Fibroblast of lung (primary cell): ENCODE results near the gene ARX.
A peak's percentile ranks its signal among the peaks of the same experiment; 100 is the strongest.

Source experiments
- EZH2 ChIP-seq: IDR thresholded peaks from 2 replicates; pipeline ENCODE4 v1.5.1; 2012; ENCODE audit warnings: low read length, control low read depth, mild to moderate bottlenecking; ENCODE audit errors: missing control alignments
- TF ChIP-seq, protein P1 (sequence below), 2 donors: IDR thresholded peaks in 1 of 2; conservative IDR thresholded peaks in 1 of 2; 1 replicate in 1 of 2; 2 replicates in 1 of 2; pipeline ENCODE4 v1.5.1; 2011 to 2012; ENCODE audit warnings: low read length in 2 of 2, control low read depth in 1 of 2, inconsistent platforms in 1 of 2, low read depth in 1 of 2, mild to moderate bottlenecking in 1 of 2

- TF ChIP-seq, protein P1, sequence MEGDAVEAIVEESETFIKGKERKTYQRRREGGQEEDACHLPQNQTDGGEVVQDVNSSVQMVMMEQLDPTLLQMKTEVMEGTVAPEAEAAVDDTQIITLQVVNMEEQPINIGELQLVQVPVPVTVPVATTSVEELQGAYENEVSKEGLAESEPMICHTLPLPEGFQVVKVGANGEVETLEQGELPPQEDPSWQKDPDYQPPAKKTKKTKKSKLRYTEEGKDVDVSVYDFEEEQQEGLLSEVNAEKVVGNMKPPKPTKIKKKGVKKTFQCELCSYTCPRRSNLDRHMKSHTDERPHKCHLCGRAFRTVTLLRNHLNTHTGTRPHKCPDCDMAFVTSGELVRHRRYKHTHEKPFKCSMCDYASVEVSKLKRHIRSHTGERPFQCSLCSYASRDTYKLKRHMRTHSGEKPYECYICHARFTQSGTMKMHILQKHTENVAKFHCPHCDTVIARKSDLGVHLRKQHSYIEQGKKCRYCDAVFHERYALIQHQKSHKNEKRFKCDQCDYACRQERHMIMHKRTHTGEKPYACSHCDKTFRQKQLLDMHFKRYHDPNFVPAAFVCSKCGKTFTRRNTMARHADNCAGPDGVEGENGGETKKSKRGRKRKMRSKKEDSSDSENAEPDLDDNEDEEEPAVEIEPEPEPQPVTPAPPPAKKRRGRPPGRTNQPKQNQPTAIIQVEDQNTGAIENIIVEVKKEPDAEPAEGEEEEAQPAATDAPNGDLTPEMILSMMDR (conservative IDR thresholded peaks at IDR 0.05 in 1 of 2, IDR thresholded peaks at IDR 0.05 in 1 of 2; ENCODE audit: low read depth in 1 of 2, low read length in 2 of 2) = no peak
- TF ChIP-seq EZH2 = peak; percentile 71
Observed at GRCh38 chrX:25005382-25006185, 10.2 kb downstream of the ARX start.
